KMS-11 (cell line): ENCODE results near the gene RNF220.

Experiments
- H2AFZ ChIP-seq: fragments of 200-600 bp; sonication (generic); 2 replicates; pipeline ENCODE4 v1.6.1; 2016; ENCODE audit warnings: antibody characterized with exemption, mixed run types, low read depth
- H3K27ac ChIP-seq: fragments of 200-600 bp; sonication (generic); 2 replicates; pipeline ENCODE4 v1.6.1; 2016; ENCODE audit warnings: mild to moderate bottlenecking, mixed run types
- H3K27me3 ChIP-seq: fragments of 200-600 bp; sonication (generic); 2 replicates; pipeline ENCODE4 v1.6.1; 2017; ENCODE audit warnings: mild to moderate bottlenecking, low read depth, mixed run types, moderate library complexity; ENCODE audit not compliant: insufficient read depth
- H3K36me3 ChIP-seq: fragments of 200-600 bp; sonication (generic); 2 replicates; pipeline ENCODE4 v1.6.1; 2017; ENCODE audit warnings: mild to moderate bottlenecking, mixed run types; ENCODE audit not compliant: insufficient read depth
- H3K4me1 ChIP-seq: fragments of 200-600 bp; sonication (generic); 2 replicates; pipeline ENCODE4 v1.6.1; 2016; ENCODE audit warnings: mild to moderate bottlenecking, low read depth, mixed run types; ENCODE audit not compliant: poor library complexity, severe bottlenecking
- H3K4me2 ChIP-seq: fragments of 200-600 bp; sonication (generic); 2 replicates; pipeline ENCODE4 v1.7.0; 2016; ENCODE audit warnings: mild to moderate bottlenecking, mixed run types
- H3K4me3 ChIP-seq: fragments of 200-600 bp; sonication (generic); IDR thresholded peaks from 2 replicates; pipeline ENCODE4 v1.6.1; 2017; ENCODE audit warnings: low read depth, low read length, mixed read lengths; ENCODE audit not compliant: insufficient read depth
- H3K79me2 ChIP-seq: fragments of 200-600 bp; sonication (generic); 2 replicates; pipeline ENCODE4 v1.6.1; 2016; ENCODE audit warnings: low read depth, mixed run types; ENCODE audit not compliant: insufficient read depth
- H3K9ac ChIP-seq: fragments of 200-600 bp; sonication (generic); 2 replicates; pipeline ENCODE4 v1.6.1; 2016; ENCODE audit warnings: mild to moderate bottlenecking, mixed run types
- H4K20me1 ChIP-seq: fragments of 200-600 bp; sonication (generic); 2 replicates; pipeline ENCODE4 v1.6.1; 2016; ENCODE audit warnings: mild to moderate bottlenecking, mixed run types; ENCODE audit not compliant: insufficient read depth
- CTCF ChIP-seq: fragments of 200-600 bp; sonication (generic); conservative IDR thresholded peaks from 2 replicates; pipeline ENCODE4 v1.6.1; 2017; ENCODE audit warnings: low read depth, mild to moderate bottlenecking, antibody characterized with exemption, low read length, moderate library complexity, mixed read lengths

RNF220 gene

GRCh38 chr1:44592208-44593145, 187.4 kb downstream of the RNF220 start:
- TF ChIP-seq CTCF: no peak
- H3K79me2 ChIP-seq: no peaks in the 10 kb centered on the region

DNA sequence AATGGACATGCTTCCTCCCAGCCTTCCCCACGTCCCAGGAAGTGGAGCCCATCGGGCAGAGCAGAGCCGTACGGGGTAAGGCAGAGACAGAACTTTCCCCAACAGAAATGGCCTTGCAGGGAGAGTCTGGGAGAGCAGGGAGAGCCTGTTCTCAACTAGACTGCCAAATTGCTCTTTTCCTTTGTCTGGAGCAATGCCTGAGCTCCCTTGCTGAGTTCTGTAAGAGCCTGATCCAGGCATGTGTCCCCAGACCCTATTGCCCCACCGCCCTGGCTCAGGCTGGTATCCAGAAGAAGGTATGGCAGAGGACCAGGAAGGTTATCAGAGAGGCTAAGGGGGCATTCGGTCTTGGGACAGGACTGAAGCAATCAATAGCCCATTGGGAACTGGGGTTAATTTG, 189.3 kb downstream of the RNF220 start:
- Histone ChIP-seq H3K36me3 (no peaks in the 10 kb centered on the region), H3K4me3 (no peak overlapping the region), H3K27ac (no peak overlapping the region), H3K4me2 (no peak overlapping the region), H3K4me1 (no peaks in the 10 kb centered on the region), H2AFZ (no peak overlapping the region), H3K27me3 (no peaks in the 10 kb centered on the region), H3K79me2 (no peaks in the 10 kb centered on the region), H3K9ac (no peak overlapping the region), H4K20me1 (no peaks in the 10 kb centered on the region)
- no peak for TF ChIP-seq CTCF

More at GRCh38 chr1:44592208-44593145, 187.4 kb downstream of the RNF220 start:
- no peaks in the 10 kb centered on the region for H3K36me3 ChIP-seq
- H4K20me1 ChIP-seq: no peaks in the 10 kb centered on the region
- no peak overlapping the region for H3K4me3 ChIP-seq
- H3K27ac ChIP-seq: no peak overlapping the region
- no peaks in the 10 kb centered on the region for H3K4me1 ChIP-seq
- H3K9ac ChIP-seq: no peak overlapping the region
- H3K4me2 ChIP-seq: no peak overlapping the region
- H3K27me3 ChIP-seq: no peaks in the 10 kb centered on the region
- H2AFZ ChIP-seq: no peak overlapping the region

- Histone ChIP-seq H2AFZ (peak overlapping the region; percentile 62; the same call in 1 of the 2 replicates), H3K27ac (no peak overlapping the region), H3K4me3 (no peak overlapping the region), H3K79me2 (no peaks in the 10 kb centered on the region), H3K36me3 (no peaks in the 10 kb centered on the region), H4K20me1 (no peaks in the 10 kb centered on the region), H3K9ac (no peak overlapping the region), H3K4me2 (no peak overlapping the region), H3K27me3 (no peaks in the 10 kb centered on the region), H3K4me1 (no peaks in the 10 kb centered on the region)
- peak; percentile 96 for TF ChIP-seq CTCF
Measured at GRCh38 chr1:44594871-44595735, 190.0 kb downstream of the RNF220 start.

DNA sequence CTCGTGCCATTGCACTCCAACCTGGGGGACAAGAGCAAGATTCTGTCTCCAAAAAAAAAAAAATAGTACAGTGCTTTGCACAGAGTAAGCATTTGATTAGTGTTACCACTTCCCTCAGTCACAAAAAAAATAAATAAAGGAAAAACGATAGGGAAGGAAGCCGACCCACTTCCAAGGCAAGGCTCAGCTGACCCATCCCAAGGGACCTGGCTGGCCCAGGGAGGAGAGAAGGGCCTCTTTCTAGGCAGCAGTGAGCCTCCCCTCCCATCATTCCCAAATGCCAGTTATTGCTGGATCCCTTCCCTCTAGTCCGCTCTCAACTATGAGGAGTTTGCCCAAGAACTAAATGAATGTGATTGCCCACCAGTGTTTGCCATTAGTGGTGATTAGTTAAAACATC, 191.5 kb downstream of the RNF220 start:
- Histone ChIP-seq H3K27ac (no peak overlapping the region), H3K4me2 (no peak overlapping the region), H3K4me3 (no peak overlapping the region), H4K20me1 (no peaks in the 10 kb centered on the region), H3K9ac (no peak overlapping the region), H3K4me1 (no peaks in the 10 kb centered on the region), H2AFZ (no peak overlapping the region), H3K79me2 (no peaks in the 10 kb centered on the region), H3K36me3 (no peaks in the 10 kb centered on the region), H3K27me3 (no peaks in the 10 kb centered on the region)
- no peak for TF ChIP-seq CTCF
